Keratinocyte (primary cell): ENCODE measurements around the gene FAM169A. TPM values are rescaled to one million over a fixed set of nuclear protein-coding genes. Genes with fewer than 3 reads are reported as not detected.

ENCODE experiments used
- DNase-seq: peaks from one replicate; pipeline ENCODE4 v3.0.0-alpha.2; 2011; ENCODE audit warnings: low read depth, missing footprints, low spot score
- FAIRE-seq: peaks from 2 replicates; lab custom pipeline; 2011; peaks lifted over from hg19 to GRCh38; lab: Jason Lieb, UNC
- H2AFZ ChIP-seq: 2 replicates; pipeline ENCODE4 v1.6.0; 2012; ENCODE audit warnings: low read length, control low read depth, inconsistent platforms; ENCODE audit not compliant: control insufficient read depth
- H3K27ac ChIP-seq: 2 replicates; pipeline ENCODE4 v1.5.1; 2011; ENCODE audit warnings: low read length; ENCODE audit not compliant: control insufficient read depth, insufficient read depth
- H3K27me3 ChIP-seq: 3 replicates; pipeline ENCODE4 v1.6.0; 2011; ENCODE audit warnings: low read length; ENCODE audit not compliant: control insufficient read depth, insufficient read depth; ENCODE audit errors: extremely low read depth
- H3K36me3 ChIP-seq, 2 experiments: 2 replicates in 1 of 2; 3 replicates in 1 of 2; pipeline ENCODE4 v1.5.1; 2011; ENCODE audit warnings: low read length in 2 of 2, mild to moderate bottlenecking in 1 of 2; ENCODE audit not compliant: control insufficient read depth in 2 of 2, insufficient read depth in 2 of 2; ENCODE audit errors: extremely low read depth in 1 of 2
- H3K4me1 ChIP-seq: 3 replicates; pipeline ENCODE4 v1.5.1; 2011; ENCODE audit warnings: low read length; ENCODE audit not compliant: control insufficient read depth, insufficient read depth; ENCODE audit errors: extremely low read depth
- H3K4me2 ChIP-seq: 3 replicates; pipeline ENCODE4 v1.6.0; 2011; ENCODE audit warnings: low read depth, low read length; ENCODE audit not compliant: control insufficient read depth, insufficient read depth; ENCODE audit errors: extremely low read depth
- H3K4me3 ChIP-seq, 3 experiments: fragments of 200-600 bp in 1 of 3; sonication (generic) in 1 of 3; 2 replicates in 2 of 3; 3 replicates in 1 of 3; pipeline ENCODE4 v1.5.1; 2011 to 2016; ENCODE audit warnings: low read length in 3 of 3, mild to moderate bottlenecking in 3 of 3, control low read depth in 2 of 3, inconsistent platforms in 1 of 3, low read depth in 1 of 3, mixed read lengths in 1 of 3, mixed run types in 1 of 3, moderate library complexity in 1 of 3; ENCODE audit not compliant: control insufficient read depth in 2 of 3, insufficient read depth in 2 of 3; ENCODE audit errors: extremely low read depth in 1 of 3
- H3K79me2 ChIP-seq: 2 replicates; pipeline ENCODE4 v1.6.0; 2012; ENCODE audit warnings: low read length; ENCODE audit not compliant: control insufficient read depth, insufficient read depth
- H3K9ac ChIP-seq: 3 replicates; pipeline ENCODE4 v1.6.0; 2011; ENCODE audit warnings: low read length; ENCODE audit not compliant: control insufficient read depth, insufficient read depth; ENCODE audit errors: extremely low read depth
- H3K9me1 ChIP-seq: 3 replicates; pipeline ENCODE4 v1.6.0; 2011; ENCODE audit warnings: low read length; ENCODE audit not compliant: control insufficient read depth, insufficient read depth; ENCODE audit errors: extremely low read depth
- H3K9me3 ChIP-seq: 2 replicates; pipeline ENCODE4 v1.5.1; 2012; ENCODE audit warnings: low read depth, low read length; ENCODE audit not compliant: control insufficient read depth
- H4K20me1 ChIP-seq: 3 replicates; pipeline ENCODE4 v1.6.0; 2011; ENCODE audit warnings: low read length; ENCODE audit not compliant: control insufficient read depth, insufficient read depth; ENCODE audit errors: extremely low read depth
- CTCF ChIP-seq, 3 experiments: IDR thresholded peaks in 1 of 3; conservative IDR thresholded peaks in 1 of 3; optimal IDR thresholded peaks in 1 of 3; 2 replicates in 2 of 3; 3 replicates in 1 of 3; pipeline versions ENCODE3 to v1.5.1; 2011; ENCODE audit warnings: low read length in 3 of 3, mild to moderate bottlenecking in 3 of 3, moderate library complexity in 2 of 3, control low read depth in 1 of 3, inconsistent platforms in 1 of 3; ENCODE audit not compliant: insufficient read depth in 2 of 3; ENCODE audit errors: extremely low read depth in 1 of 3
- EZH2 ChIP-seq: IDR thresholded peaks from one replicate; pipeline ENCODE4 v1.6.1; 2012; ENCODE audit warnings: inconsistent platforms, mild to moderate bottlenecking, low read length, moderate library complexity
- dilution Hi-C: fragments of 300-500 bp; cut with MboI; formaldehyde crosslinking; loops from one replicate; pipeline ENCODE4 v1.7.0; 2020; ENCODE audit warnings: low sequenced_read_pairs; ENCODE audit not compliant: extremely low pct_ligation_motif_present
- polyA plus RNA-seq, 5 experiments: library from polyadenylated mRNA; depleted of rRNA in 3 of 5; stranded (reverse) in 3 of 5; stranded (forward) in 1 of 5; unstranded in 1 of 5; fragments of >200 nt; gene quantifications; 1 replicate in 1 of 5; 2 replicates in 3 of 5; 3 replicates in 1 of 5; pipeline versions ENCODE4 v1.2.1 to v1.2.3, GENCODE V29; 2011 to 2012; ENCODE audit warnings: missing spikeins in 2 of 5, low read depth in 1 of 5, low replicate concordance in 1 of 5
- small RNA-seq, 3 experiments: library from RNA; depleted of rRNA; stranded (forward); fragments of <200 nt; gene quantifications; one replicate each; pipeline ENCODE3, GENCODE V24; 2012; ENCODE audit warnings: low read depth in 3 of 3, low replicate concordance in 1 of 3; ENCODE audit not compliant: insufficient read length in 3 of 3

FAM169A gene
- polyA plus RNA-seq, 1 donor (not counting 4 experiments of a cell fraction or from before 2014, with no cell fraction given), result 13.1 TPM

DNA sequence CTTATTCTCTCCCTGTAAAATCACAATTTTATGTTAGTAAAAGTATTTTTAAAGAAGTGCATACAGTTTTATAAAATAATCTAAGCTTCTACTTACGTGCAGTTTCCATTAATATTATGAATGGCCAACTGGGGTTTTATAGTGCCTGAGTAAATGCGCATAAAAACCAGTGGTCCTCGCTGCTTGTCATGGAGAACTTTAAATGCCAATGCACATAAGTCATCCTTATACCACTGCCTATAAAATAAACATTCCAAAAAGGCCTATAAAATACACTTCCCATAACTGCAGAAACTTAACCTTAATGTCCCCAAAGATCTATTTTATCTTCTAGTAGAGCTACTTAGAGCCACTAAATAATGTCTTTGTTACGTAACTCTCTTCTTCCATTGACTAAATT, 127.8 kb downstream of the FAM169A start:
- FAIRE-seq, result no peak
- Histone ChIP-seq H3K4me1 (no peaks in the 10 kb centered on the region), H2AFZ (no peak overlapping the region), H3K27me3 (no peaks in the 10 kb centered on the region), H3K79me2 (no peaks in the 10 kb centered on the region), H3K9me1 (no peaks in the 10 kb centered on the region), H3K4me3 (no peak overlapping the region), H3K36me3 (peaks cover 0 to 9% of the 10 kb centered on the region in 2 experiments), H3K4me2 (no peak overlapping the region), H4K20me1 (no peaks in the 10 kb centered on the region), H3K9ac (no peak overlapping the region), H3K27ac (no peak overlapping the region), H3K9me3 (no peaks in the 10 kb centered on the region)
- TF ChIP-seq EZH2 (no peak), CTCF (optimal IDR thresholded peaks at IDR 0.05 in 1 of 3, IDR thresholded peaks at IDR 0.05 in 1 of 3, conservative IDR thresholded peaks at IDR 0.05 in 1 of 3; ENCODE audit: extremely low read depth in 1 of 3, insufficient read depth in 2 of 3, low read length in 3 of 3) (no peak)
- DNase-seq, result no peak
- dilution Hi-C loops, result no loop called here

DNA sequence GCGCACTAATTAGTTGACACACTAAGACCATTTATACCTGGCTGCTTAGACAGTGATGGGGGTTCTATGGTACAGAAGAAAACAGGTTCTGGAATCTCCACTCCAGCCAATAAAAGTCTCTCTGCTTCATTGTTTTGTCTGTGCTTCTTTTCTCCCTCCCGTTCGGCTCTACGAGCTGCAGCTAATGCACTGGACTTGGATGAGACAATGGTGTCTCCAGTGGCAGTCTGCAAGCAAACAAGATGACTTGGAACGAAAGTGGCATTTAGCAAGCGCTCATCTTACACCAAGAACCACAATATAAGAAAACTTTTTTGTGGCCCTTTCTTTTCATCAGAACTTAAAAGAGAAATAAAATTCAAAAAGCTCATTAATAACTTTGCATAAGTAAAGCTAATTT, 129.4 kb downstream of the FAM169A start:
- Histone ChIP-seq H3K9me1 (no peaks in the 10 kb centered on the region), H3K27me3 (no peaks in the 10 kb centered on the region), H3K36me3 (peaks cover 2 to 13% of the 10 kb centered on the region in 2 experiments), H3K9me3 (no peaks in the 10 kb centered on the region), H3K79me2 (no peaks in the 10 kb centered on the region), H3K27ac (no peak overlapping the region), H4K20me1 (no peaks in the 10 kb centered on the region), H2AFZ (no peak overlapping the region), H3K4me2 (no peak overlapping the region), H3K4me1 (no peaks in the 10 kb centered on the region), H3K9ac (no peak overlapping the region), H3K4me3 (no peak overlapping the region)
- FAIRE-seq, result no peak
- DNase-seq, result no peak
- dilution Hi-C loops, result no loop called here
- no peak for TF ChIP-seq EZH2

Small RNAs within 50 kb of the gene (small RNA-seq; reads per million reads assigned to genes)
- gene RF00561, result 0 reads per million in 3 experiments

Other genes with a start within 250 kb of the FAM169A start
- gene ENC1, start 225.7 kb downstream of the FAM169A start, polyA plus RNA-seq, result 67.2 to 97.9 TPM (median 68.1 TPM) in 3 replicates
- 103 to 192 TPM (median 134 TPM) in 3 replicates for gene HEXB, start 181.2 kb downstream of the FAM169A start, polyA plus RNA-seq
- 31.5 to 55.4 TPM (median 48.7 TPM) in 3 replicates for gene GFM2, start 99.3 kb downstream of the FAM169A start, polyA plus RNA-seq
- 46.0 to 107 TPM (median 85.7 TPM) in 3 replicates for gene NSA2, start 99.1 kb downstream of the FAM169A start, polyA plus RNA-seq
- gene GCNT4, start 186.2 kb upstream of the FAM169A start, polyA plus RNA-seq, result 1.1 to 3.5 TPM (median 3.2 TPM) in 3 replicates